Activated CD8-positive, alpha-beta memory T cell treated with anti-CD3 and anti-CD28 coated beads, Interleukin-2, amount 10 ng/mL, durations not matched to agents 7 days and 5 days (primary cell): ENCODE measurements around the gene SLC17A1. TPM values are rescaled to one million over a fixed set of nuclear protein-coding genes. Genes with fewer than 3 reads are reported as not detected.

Experiments
- ATAC-seq: fragments of 150-1000 bp; cut with Tn5 transposase; one replicate; pipeline ENCODE4 v1.10.0; 2021; ENCODE audit warnings: moderate library complexity
- CTCF ChIA-PET: fragments of 350-600 bp; sonication (Branson Sonifier 250); formaldehyde crosslinking; loops from one replicate; lab custom pipeline; 2021; ENCODE audit warnings: antibody characterized with exemption; lab: Charles Lee
- DNase-seq: peaks from one replicate; pipeline ENCODE4 v3.0.0-alpha.2; 2020
- H3K27ac Mint-ChIP-seq: one replicate; pipeline ENCODE4 v1.8.0; 2021; ENCODE audit warnings: mild to moderate bottlenecking, mixed read lengths
- H3K27me3 Mint-ChIP-seq: one replicate; pipeline ENCODE4 v1.8.0; 2021; ENCODE audit warnings: mixed read lengths
- H3K36me3 Mint-ChIP-seq: one replicate; pipeline ENCODE4 v1.8.0; 2021; ENCODE audit warnings: mild to moderate bottlenecking, mixed read lengths
- H3K4me1 Mint-ChIP-seq: one replicate; pipeline ENCODE4 v1.8.0; 2021; ENCODE audit warnings: mixed read lengths
- H3K4me3 Mint-ChIP-seq: one replicate; pipeline ENCODE4 v1.8.0; 2021; ENCODE audit warnings: mild to moderate bottlenecking, moderate library complexity, mixed read lengths
- H3K9me3 Mint-ChIP-seq: one replicate; pipeline ENCODE4 v1.8.0; 2022; ENCODE audit warnings: low read depth, mixed read lengths
- total RNA-seq, 2 experiments: library from RNA; stranded (reverse); gene quantifications; one replicate each; pipeline ENCODE4 v1.2.3, GENCODE V29; 2021

Gene SLC17A1
- total RNA-seq, 2 experiments from 2014 or later: not detected

DNA sequence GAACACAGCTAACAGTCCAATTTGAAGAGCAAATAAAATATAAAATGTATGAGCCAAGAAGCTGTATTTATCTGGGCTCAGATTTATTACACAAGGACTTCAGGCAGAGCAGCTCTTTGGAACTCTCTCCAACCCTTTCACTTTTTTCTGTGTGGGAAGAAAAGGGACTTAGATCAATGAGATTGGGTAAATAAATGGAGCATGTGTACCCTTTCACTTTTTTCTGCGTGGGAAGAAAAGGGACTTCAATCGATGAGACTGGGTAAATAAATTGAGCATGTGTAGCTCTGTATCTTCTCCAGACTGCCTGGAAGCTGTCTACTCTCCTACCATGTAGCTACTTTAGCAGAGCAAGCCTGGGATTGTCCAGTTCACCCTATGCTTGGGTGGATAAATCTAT lies 31.5 kb upstream of the SLC17A1 start:
- H3K27ac Mint-ChIP-seq: no peak overlapping the region
- no peak for ATAC-seq
- H3K4me1 Mint-ChIP-seq: peaks cover 23% of the 10 kb centered on the region
- DNase-seq: no peak
- H3K27me3 Mint-ChIP-seq: no peaks in the 10 kb centered on the region
- CTCF ChIA-PET: interaction anchor here (1.3 to 3.0 kb wide), 2 partner anchors 10 to 23 kb away, joined by 3 to 8 read pairs; partner anchors contain the start of gene SLC17A3
- no peak overlapping the region for H3K4me3 Mint-ChIP-seq
- peaks cover 1% of the 10 kb centered on the region for H3K36me3 Mint-ChIP-seq
- no peaks in the 10 kb centered on the region for H3K9me3 Mint-ChIP-seq

DNA sequence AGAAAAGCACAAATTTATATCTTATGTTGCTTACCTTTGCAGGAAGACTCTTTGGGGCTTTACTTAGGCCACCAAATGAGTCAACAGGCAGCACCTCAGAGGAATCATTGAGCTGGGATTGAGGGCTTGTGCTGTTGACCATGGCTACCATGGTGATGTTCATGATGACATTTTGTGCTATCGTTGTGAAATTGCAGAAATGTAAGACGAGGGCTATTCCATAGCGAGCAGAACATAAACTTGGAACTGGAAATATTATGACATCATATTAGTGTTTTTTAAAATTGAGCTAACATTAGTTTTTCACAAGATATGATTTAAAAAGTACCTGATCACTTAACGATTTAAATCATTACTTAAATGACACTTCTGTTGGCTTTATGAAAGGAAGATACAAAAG lies 30.3 kb upstream of the SLC17A1 start:
- CTCF ChIA-PET: interaction anchor here (1.2 to 3.0 kb wide), 3 partner anchors 11 to 142 kb away, joined by 3 to 8 read pairs (median 3); partner anchors contain the start of gene SLC17A3
- H3K4me3 Mint-ChIP-seq: no peak overlapping the region
- no peaks in the 10 kb centered on the region for H3K27me3 Mint-ChIP-seq
- no peak for DNase-seq
- ATAC-seq: no peak
- peaks cover 1% of the 10 kb centered on the region for H3K36me3 Mint-ChIP-seq
- no peaks in the 10 kb centered on the region for H3K9me3 Mint-ChIP-seq
- peaks cover 31% of the 10 kb centered on the region for H3K4me1 Mint-ChIP-seq
- no peak overlapping the region for H3K27ac Mint-ChIP-seq

DNA sequence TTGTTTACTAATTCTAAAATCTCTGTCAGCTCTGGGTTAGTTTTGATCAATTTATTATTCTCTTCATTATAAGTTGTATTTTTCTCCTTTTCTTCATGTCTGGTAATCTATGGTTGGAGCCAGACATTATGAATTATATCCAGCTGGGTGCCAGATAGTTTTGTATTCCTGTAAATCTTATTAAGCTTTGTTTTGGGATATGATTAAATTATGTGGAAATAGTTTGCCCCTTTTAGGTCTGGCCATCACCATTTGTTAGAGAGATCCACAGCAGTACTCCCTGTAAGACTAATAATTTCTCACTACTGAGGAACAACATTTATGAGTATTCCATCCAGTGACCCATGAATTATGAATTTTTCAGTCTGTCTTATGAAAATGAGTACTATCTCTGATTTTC lies 20.9 kb upstream of the SLC17A1 start:
- Mint-ChIP-seq H3K27me3 (peaks cover 5% of the 10 kb centered on the region), H3K4me3 (no peak overlapping the region), H3K36me3 (no peaks in the 10 kb centered on the region), H3K9me3 (no peaks in the 10 kb centered on the region), H3K27ac (no peak overlapping the region), H3K4me1 (peaks cover 12% of the 10 kb centered on the region)
- CTCF ChIA-PET: no interaction called here
- DNase-seq (no peak), ATAC-seq (no peak)

DNA sequence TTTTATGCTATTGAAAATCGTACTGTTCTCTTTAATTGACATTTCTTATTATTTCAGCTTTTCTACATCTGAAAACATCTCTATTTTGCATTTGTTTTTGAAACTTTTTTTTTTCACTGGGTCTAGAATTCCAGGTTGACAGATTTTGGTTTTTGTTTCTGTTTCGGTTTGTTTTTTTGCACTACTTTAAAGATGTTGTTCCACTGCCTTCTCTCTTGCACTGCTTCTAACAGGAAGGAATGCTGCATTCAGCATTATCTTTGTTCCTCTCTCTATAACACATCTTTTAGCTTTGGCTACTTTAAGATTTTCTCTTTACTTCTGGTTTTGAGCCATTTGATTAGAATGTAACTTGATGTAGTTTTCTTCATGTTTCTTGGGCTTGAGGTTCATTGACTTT lies 20.1 kb upstream of the SLC17A1 start:
- DNase-seq (no peak), ATAC-seq (no peak)
- peak overlapping the region; percentile 8 for H3K4me3 Mint-ChIP-seq
- H3K27ac Mint-ChIP-seq: no peak overlapping the region
- CTCF ChIA-PET: no interaction called here
- H3K4me1 Mint-ChIP-seq: peaks cover 10% of the 10 kb centered on the region
- no peaks in the 10 kb centered on the region for H3K36me3 Mint-ChIP-seq
- no peaks in the 10 kb centered on the region for H3K9me3 Mint-ChIP-seq
- peaks cover 7% of the 10 kb centered on the region for H3K27me3 Mint-ChIP-seq

DNA sequence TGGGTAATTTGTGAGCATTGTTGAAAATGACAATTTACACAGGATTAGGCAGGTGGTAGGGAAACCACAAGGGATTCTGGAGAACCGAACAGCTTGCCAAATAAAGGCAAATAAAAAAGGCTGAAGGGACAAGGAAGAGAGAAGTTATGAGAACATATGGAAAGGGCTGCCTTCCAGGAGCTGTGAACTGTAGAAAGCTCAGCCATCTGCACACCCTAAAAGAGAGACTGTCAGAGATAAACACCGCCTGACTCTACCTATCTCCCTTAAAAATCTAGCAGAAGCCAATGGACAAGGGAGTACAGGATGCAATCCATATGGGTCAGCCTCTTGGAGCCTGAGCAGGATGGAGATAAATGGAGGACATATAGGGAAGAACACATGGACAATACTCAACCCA lies 12.7 kb upstream of the SLC17A1 start:
- ATAC-seq (no peak), DNase-seq (no peak)
- CTCF ChIA-PET: no interaction called here
- Mint-ChIP-seq H3K36me3 (no peaks in the 10 kb centered on the region), H3K9me3 (no peaks in the 10 kb centered on the region), H3K4me3 (no peak overlapping the region), H3K4me1 (no peaks in the 10 kb centered on the region), H3K27ac (no peak overlapping the region), H3K27me3 (peaks cover 11% of the 10 kb centered on the region)

DNA sequence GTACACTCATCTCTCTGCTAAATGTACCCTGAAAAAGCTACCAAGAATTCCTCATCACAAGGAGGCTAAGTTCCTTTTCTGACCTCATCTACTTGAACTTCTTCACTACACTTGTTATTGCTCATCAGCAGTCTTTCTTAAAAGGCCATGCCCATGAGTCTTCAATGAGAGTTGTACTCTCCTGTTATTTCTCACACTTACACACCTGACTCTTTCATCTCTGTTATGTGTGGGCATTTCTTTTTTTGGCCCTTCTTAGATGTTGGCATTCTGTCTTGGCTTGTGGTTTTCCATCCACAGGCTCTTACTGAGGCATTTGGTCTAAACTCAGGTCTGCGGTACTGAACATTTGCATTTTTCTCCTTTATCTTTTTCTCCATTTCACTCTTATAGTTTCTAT lies 10.7 kb upstream of the SLC17A1 start:
- Mint-ChIP-seq H3K27ac (no peak overlapping the region), H3K4me3 (no peak overlapping the region), H3K4me1 (no peaks in the 10 kb centered on the region), H3K9me3 (no peaks in the 10 kb centered on the region), H3K36me3 (no peaks in the 10 kb centered on the region), H3K27me3 (peaks cover 7% of the 10 kb centered on the region)
- ATAC-seq (peak; percentile 33), DNase-seq (no peak)
- CTCF ChIA-PET: no interaction called here

DNA sequence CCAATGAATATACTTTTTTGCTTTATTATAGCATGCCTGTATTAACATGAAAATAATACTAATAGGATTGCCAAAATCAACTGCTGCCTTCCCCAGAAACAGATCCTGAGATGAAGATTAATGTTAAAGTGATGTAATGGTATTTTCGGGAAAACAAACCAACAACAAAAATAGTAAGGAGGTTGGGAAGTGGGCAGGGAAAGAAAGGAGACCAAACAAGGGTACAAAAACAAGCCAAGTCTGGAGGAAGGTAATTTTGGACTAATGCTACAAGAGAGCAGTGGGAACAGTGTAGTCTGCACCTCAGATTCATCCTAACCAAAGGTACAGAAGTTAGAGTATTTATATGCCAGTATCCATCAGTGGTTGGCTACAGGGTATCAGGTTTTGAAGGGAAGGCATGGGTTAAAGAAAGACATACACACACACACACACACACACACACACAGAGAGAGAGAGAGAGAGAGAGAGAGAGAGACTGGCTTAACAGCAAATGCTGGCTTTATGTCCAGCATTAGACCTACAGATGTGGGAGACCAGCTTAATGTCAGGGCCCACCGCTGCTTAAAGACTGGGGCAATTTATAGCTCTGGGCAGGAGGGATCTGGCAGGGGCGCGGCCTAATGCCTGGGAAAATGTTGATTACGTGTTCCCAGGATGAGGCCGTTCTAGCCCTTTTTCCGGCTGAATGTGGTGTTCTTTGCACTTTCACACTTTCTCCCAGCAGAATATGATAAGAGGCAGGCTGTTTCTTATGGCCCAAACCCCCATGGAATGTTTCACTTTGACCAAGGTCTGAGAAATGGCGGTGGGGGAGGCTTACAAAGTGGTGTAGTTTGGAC lies 3.8 kb upstream of the SLC17A1 start:
- H3K4me1 Mint-ChIP-seq: peaks cover 2% of the 10 kb centered on the region
- ATAC-seq: no peak

DNA sequence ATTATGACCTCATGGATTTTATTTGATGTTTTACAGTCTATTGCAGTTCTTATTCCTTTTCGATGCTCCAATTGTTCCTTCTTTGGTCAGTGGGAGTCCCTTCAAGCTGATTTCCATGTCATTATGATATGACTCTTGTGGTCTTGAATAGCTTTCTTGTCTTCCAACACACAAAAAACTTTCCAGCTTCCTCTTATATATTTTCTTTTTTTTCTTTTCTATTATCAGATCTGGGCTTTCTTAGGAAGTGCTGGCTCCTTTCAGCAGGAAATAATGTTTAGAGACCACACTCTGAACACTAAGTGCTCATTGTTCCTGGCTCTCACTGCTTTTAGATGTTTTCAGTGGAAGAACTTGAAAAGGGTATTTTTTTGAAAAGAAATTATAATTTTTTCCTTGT lies 3.1 kb upstream of the SLC17A1 start:
- Mint-ChIP-seq H3K36me3 (no peaks in the 10 kb centered on the region), H3K9me3 (no peaks in the 10 kb centered on the region), H3K4me3 (no peak overlapping the region), H3K27me3 (no peaks in the 10 kb centered on the region), H3K27ac (no peak overlapping the region), H3K4me1 (peaks cover 4% of the 10 kb centered on the region)
- CTCF ChIA-PET: interaction anchor here (1.2 kb wide), 1 partner anchor 25 kb away, joined by 4 read pairs; no protein-coding TSS in a partner anchor
- DNase-seq: no peak
- no peak for ATAC-seq

More for the DNA sequence above, 3.8 kb upstream of the SLC17A1 start:
- peaks cover 3% of the 10 kb centered on the region for H3K27me3 Mint-ChIP-seq
- H3K36me3 Mint-ChIP-seq: no peaks in the 10 kb centered on the region
- no peak overlapping the region for H3K4me3 Mint-ChIP-seq
- no peaks in the 10 kb centered on the region for H3K9me3 Mint-ChIP-seq
- no peak overlapping the region for H3K27ac Mint-ChIP-seq
- no peak for DNase-seq
- CTCF ChIA-PET: no interaction called here

DNA sequence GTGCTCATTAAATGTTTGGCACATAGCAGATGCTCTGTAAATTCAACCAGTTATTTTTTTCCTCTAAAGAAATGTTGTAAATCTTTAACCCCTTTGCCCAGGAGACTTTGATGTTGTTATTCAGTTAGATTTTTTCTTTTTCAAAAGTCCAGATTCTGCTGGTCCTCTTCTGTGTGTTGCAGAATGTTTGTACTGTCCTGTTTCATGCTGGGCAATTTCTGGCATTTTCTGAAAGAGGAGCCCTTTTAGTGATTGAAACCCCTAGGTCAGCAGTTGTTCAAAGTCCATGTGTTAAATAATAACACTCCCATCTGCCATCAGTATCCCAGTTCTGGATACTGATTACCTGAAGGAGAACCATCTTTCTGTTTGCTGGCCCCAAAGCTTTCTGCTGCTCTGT lies 1.3 kb upstream of the SLC17A1 start:
- CTCF ChIA-PET: no interaction called here
- Mint-ChIP-seq H3K4me3 (no peak overlapping the region), H3K27me3 (no peaks in the 10 kb centered on the region), H3K36me3 (no peaks in the 10 kb centered on the region), H3K4me1 (peaks cover 12% of the 10 kb centered on the region), H3K9me3 (no peaks in the 10 kb centered on the region), H3K27ac (no peak overlapping the region)
- no peak for ATAC-seq
- DNase-seq: no peak

DNA sequence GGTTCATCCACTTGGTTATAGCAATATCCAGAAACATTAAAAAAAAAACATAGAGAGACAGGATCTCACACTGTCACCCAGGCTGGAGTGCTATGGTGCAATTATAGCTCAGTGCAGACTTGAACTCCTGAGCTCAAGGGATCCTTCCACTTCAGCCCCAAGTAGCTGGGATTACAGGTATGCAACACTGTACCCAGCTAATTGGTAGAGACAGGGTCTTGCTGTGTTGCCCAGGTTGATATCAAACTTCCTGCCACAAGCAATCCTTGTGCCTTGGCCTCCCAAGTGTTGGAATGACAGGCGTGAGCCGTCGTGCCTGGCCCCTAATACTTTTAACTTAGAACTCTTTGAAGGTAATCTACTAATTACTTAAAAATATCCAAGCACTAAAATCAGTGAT lies 818 bp upstream of the SLC17A1 start:
- CTCF ChIA-PET: interaction anchor here (0.9 kb wide), 1 partner anchor 49 kb away, joined by 4 read pairs; no protein-coding TSS in a partner anchor
- peaks cover 3% of the 10 kb centered on the region for H3K36me3 Mint-ChIP-seq
- ATAC-seq: no peak
- peaks cover 3% of the 10 kb centered on the region for H3K27me3 Mint-ChIP-seq
- H3K9me3 Mint-ChIP-seq: peaks cover 3% of the 10 kb centered on the region
- H3K4me3 Mint-ChIP-seq: no peak overlapping the region
- H3K4me1 Mint-ChIP-seq: peaks cover 12% of the 10 kb centered on the region
- H3K27ac Mint-ChIP-seq: no peak overlapping the region
- DNase-seq: no peak

DNA sequence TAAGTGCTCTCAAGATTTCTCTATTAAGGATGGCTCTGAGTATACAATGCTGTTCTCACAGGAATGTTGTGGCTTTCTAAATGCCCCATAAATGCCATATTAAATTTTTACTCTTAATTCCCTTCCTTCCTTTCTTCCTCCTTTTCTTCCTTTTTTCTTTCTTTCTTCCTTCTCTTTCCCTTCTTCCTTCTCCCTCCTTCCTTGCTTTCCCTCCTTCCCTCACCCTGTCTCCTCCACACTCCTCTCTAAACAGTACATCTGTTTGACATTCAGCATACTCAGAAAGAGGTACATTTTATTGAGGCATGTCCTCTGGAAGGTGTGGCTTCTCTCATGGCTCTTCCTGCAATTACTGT lies 433 bp upstream of the SLC17A1 start:
- peaks cover 3% of the 10 kb centered on the region for H3K27me3 Mint-ChIP-seq
- H3K4me3 Mint-ChIP-seq: no peak overlapping the region
- H3K27ac Mint-ChIP-seq: no peak overlapping the region
- ATAC-seq (no peak), DNase-seq (no peak)
- H3K4me1 Mint-ChIP-seq: peaks cover 12% of the 10 kb centered on the region
- CTCF ChIA-PET: interaction anchor here (0.9 kb wide), 1 partner anchor 50 kb away, joined by 4 read pairs; no protein-coding TSS in a partner anchor
- peaks cover 3% of the 10 kb centered on the region for H3K9me3 Mint-ChIP-seq
- H3K36me3 Mint-ChIP-seq: peaks cover 3% of the 10 kb centered on the region

DNA sequence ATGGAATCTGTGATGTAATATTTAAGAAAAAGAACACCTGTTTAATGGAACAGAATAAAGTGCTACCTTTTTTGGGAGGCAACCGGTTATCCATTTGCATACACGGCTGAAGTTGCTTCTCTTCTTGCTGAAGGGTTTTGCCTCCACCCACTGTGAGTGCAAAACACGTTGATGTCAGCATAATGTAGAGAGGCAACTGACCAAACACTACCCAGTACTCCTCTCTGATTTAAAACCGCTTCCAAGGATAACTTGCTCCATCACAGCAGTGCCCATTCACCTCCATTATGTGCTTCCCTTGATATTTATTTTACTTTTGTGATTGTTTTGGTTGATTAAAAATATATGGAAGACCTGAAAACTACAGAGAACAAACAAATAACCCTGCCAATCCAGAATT lies 1.4 kb downstream of the SLC17A1 start:
- Mint-ChIP-seq H3K27ac (no peak overlapping the region), H3K4me3 (no peak overlapping the region), H3K27me3 (peaks cover 9% of the 10 kb centered on the region)

DNA sequence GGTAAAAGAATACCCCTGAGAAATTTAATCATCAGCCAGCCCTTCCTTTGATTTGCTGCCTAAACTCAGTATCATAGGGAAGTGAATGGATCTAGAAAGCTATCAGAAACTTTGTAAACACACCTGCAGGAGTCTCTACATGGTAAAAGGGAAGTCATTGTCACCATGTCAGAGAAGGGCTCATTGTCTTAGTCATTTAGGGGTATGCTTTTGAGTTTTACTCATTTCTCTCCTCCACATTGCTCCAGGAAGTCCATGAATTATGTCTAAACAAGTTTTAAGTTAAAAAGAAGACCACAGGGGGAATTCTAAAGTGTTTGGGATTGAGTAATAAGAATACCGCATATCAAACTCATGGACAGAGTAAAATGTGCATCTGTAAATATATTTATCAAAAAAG lies 2.5 kb downstream of the SLC17A1 start:
- Mint-ChIP-seq H3K4me1 (peaks cover 12% of the 10 kb centered on the region), H3K27ac (peak overlapping the region; percentile 13), H3K36me3 (peaks cover 11% of the 10 kb centered on the region), H3K4me3 (no peak overlapping the region), H3K27me3 (peaks cover 13% of the 10 kb centered on the region), H3K9me3 (peaks cover 3% of the 10 kb centered on the region)
- ATAC-seq (peak; percentile 47), DNase-seq (no peak)
- CTCF ChIA-PET: interaction anchor here (0.8 kb wide), 1 partner anchor 74 kb away, joined by 3 read pairs; no protein-coding TSS in a partner anchor

More for the DNA sequence above, 1.4 kb downstream of the SLC17A1 start:
- no peak for DNase-seq
- Mint-ChIP-seq H3K36me3 (peaks cover 7% of the 10 kb centered on the region), H3K4me1 (peaks cover 12% of the 10 kb centered on the region), H3K9me3 (peaks cover 3% of the 10 kb centered on the region)
- CTCF ChIA-PET: no interaction called here
- no peak for ATAC-seq

DNA sequence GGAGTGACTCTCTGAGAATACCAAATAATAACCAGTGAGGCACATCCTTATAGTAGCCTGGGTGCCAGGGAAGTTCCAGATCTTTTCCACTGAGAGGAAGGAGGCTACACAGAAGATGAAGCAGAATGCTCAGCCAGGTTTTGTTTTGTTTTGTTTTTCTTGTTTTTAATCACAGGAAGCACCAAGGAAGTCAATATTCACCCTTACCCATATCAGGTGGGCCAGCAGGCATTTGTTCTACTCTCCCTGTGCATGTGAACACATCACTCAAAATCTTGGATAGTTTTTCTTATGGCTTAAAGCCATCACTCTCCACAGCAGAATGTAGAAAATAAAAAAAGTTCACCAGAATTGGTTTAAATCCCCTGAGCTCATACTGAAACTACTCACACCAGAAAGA lies 10.5 kb downstream of the SLC17A1 start:
- H3K4me1 Mint-ChIP-seq: peaks cover 8% of the 10 kb centered on the region
- CTCF ChIA-PET: no interaction called here
- DNase-seq: no peak
- H3K27me3 Mint-ChIP-seq: peaks cover 14% of the 10 kb centered on the region
- no peak overlapping the region for H3K27ac Mint-ChIP-seq
- H3K4me3 Mint-ChIP-seq: no peak overlapping the region
- no peaks in the 10 kb centered on the region for H3K9me3 Mint-ChIP-seq
- peak; percentile 20 for ATAC-seq
- H3K36me3 Mint-ChIP-seq: peaks cover 8% of the 10 kb centered on the region
